Measurements from ENCODE around the gene GPAT3.

GRCh38 chr4:83503974-83504373, 31.9 kb upstream of the GPAT3 start:
- TF ChIP-seq CTCF (conservative IDR thresholded peaks at IDR 0.05): no peak
- no peak for TF ChIP-seq ZFX (IDR thresholded peaks at IDR 0.05)

All from C4-2B (cell line).